ENCODE measurements around the gene RC3H1. TPM values are rescaled to one million over a fixed set of nuclear protein-coding genes. Genes with fewer than 3 reads are reported as not detected.
A peak's percentile ranks its signal among the peaks of the same experiment; 100 is the strongest.

RC3H1 gene
- total RNA-seq, 6 experiments from 2014 or later, result 21.9 to 28.2 (median 23.3) TPM

GRCh38 chr1:174041369-174041768, 19.2 kb upstream of the RC3H1 start:
- Mint-ChIP-seq H3K27ac (no peak overlapping the region), H3K9me3 (no peaks in the 10 kb centered on the region), H3K4me3 (no peak overlapping the region), H3K36me3 (ENCODE audit: low read depth) (no peaks in the 10 kb centered on the region), H3K27me3 (ENCODE audit: insufficient read depth) (peaks cover 2% of the 10 kb centered on the region; the same call in 1 of the 2 replicates), H3K4me1 (ENCODE audit: low read depth) (peaks cover 19% of the 10 kb centered on the region)
- no peak for TF ChIP-seq CTCF (IDR thresholded peaks at IDR 0.05)
- DNase-seq, result no peak

GRCh38 chr1:174040387-174040786, 18.2 kb upstream of the RC3H1 start:
- peaks cover 19% of the 10 kb centered on the region for H3K4me1 Mint-ChIP-seq (ENCODE audit: low read depth)
- no peaks in the 10 kb centered on the region for H3K9me3 Mint-ChIP-seq
- peaks cover 2% of the 10 kb centered on the region; the same call in 1 of the 2 replicates for H3K27me3 Mint-ChIP-seq (ENCODE audit: insufficient read depth)
- TF ChIP-seq CTCF (IDR thresholded peaks at IDR 0.05), result no peak
- H3K36me3 Mint-ChIP-seq (ENCODE audit: low read depth), result no peaks in the 10 kb centered on the region
- no peak overlapping the region for H3K4me3 Mint-ChIP-seq
- H3K27ac Mint-ChIP-seq, result no peak overlapping the region
- peak; percentile 85 for DNase-seq

GRCh38 chr1:174039027-174039426, 16.9 kb upstream of the RC3H1 start:
- DNase-seq, result no peak
- H3K4me3 Mint-ChIP-seq, result no peak overlapping the region
- no peak overlapping the region for H3K27ac Mint-ChIP-seq
- H3K36me3 Mint-ChIP-seq (ENCODE audit: low read depth), result no peaks in the 10 kb centered on the region
- peaks cover 19% of the 10 kb centered on the region for H3K4me1 Mint-ChIP-seq (ENCODE audit: low read depth)
- H3K9me3 Mint-ChIP-seq, result no peaks in the 10 kb centered on the region
- peaks cover 2% of the 10 kb centered on the region for H3K27me3 Mint-ChIP-seq (ENCODE audit: insufficient read depth)
- TF ChIP-seq CTCF (IDR thresholded peaks at IDR 0.05), result no peak

GRCh38 chr1:174036798-174037197, 14.6 kb upstream of the RC3H1 start:
- Mint-ChIP-seq H3K27me3 (ENCODE audit: insufficient read depth) (no peaks in the 10 kb centered on the region; the same call in 1 of the 2 replicates), H3K27ac (no peak overlapping the region), H3K9me3 (no peaks in the 10 kb centered on the region), H3K36me3 (ENCODE audit: low read depth) (no peaks in the 10 kb centered on the region), H3K4me3 (no peak overlapping the region), H3K4me1 (ENCODE audit: low read depth) (peaks cover 32% of the 10 kb centered on the region)
- TF ChIP-seq CTCF (IDR thresholded peaks at IDR 0.05), result no peak
- DNase-seq, result no peak

GRCh38 chr1:174036204-174036603, 14.0 kb upstream of the RC3H1 start:
- TF ChIP-seq CTCF (IDR thresholded peaks at IDR 0.05), result no peak
- Mint-ChIP-seq H3K27me3 (ENCODE audit: insufficient read depth) (no peaks in the 10 kb centered on the region; the same call in 1 of the 2 replicates), H3K4me1 (ENCODE audit: low read depth) (peaks cover 31% of the 10 kb centered on the region), H3K4me3 (no peak overlapping the region), H3K9me3 (no peaks in the 10 kb centered on the region), H3K27ac (no peak overlapping the region), H3K36me3 (ENCODE audit: low read depth) (no peaks in the 10 kb centered on the region)
- no peak for DNase-seq
